GM23248 (cell line): ENCODE measurements around the gene RBM19. TPM values are rescaled to one million over a fixed set of nuclear protein-coding genes. Genes with fewer than 3 reads are reported as not detected.

Experiments
- DNase-seq: peaks from one replicate; pipeline ENCODE4 v3.0.0-alpha.2; 2015
- H2AFZ ChIP-seq: fragments of 200-600 bp; sonication (generic); 2 replicates; pipeline ENCODE4 v1.6.1; 2016; ENCODE audit warnings: antibody characterized with exemption
- H3F3A ChIP-seq: fragments of 200-600 bp; sonication (generic); 2 replicates; pipeline ENCODE4 v1.6.1; 2016; ENCODE audit warnings: mild to moderate bottlenecking, antibody characterized with exemption, mixed run types; ENCODE audit not compliant: insufficient read depth
- H3K27ac ChIP-seq: fragments of 200-600 bp; sonication (generic); 2 replicates; pipeline ENCODE4 v1.5.1; 2016; ENCODE audit warnings: mild to moderate bottlenecking
- H3K27me3 ChIP-seq: fragments of 200-600 bp; sonication (generic); replicated peaks from 2 replicates; pipeline ENCODE4 v1.6.1; 2016; ENCODE audit warnings: mild to moderate bottlenecking; ENCODE audit not compliant: insufficient read depth
- H3K36me3 ChIP-seq: fragments of 200-600 bp; sonication (generic); 2 replicates; pipeline ENCODE4 v1.6.1; 2016; ENCODE audit warnings: low read depth, mild to moderate bottlenecking
- H3K4me1 ChIP-seq: fragments of 200-600 bp; sonication (generic); 2 replicates; pipeline ENCODE4 v1.6.1; 2016; ENCODE audit warnings: mild to moderate bottlenecking; ENCODE audit not compliant: insufficient read depth
- H3K4me2 ChIP-seq: fragments of 200-600 bp; sonication (generic); one replicate; pipeline ENCODE4 v1.6.1; 2016; ENCODE audit warnings: mild to moderate bottlenecking; ENCODE audit not compliant: unreplicated experiment
- H3K4me3 ChIP-seq: fragments of 200-600 bp; sonication (generic); 2 replicates; pipeline ENCODE4 v1.5.1; 2016; ENCODE audit warnings: mild to moderate bottlenecking
- H3K79me2 ChIP-seq: fragments of 200-600 bp; sonication (generic); 2 replicates; pipeline ENCODE4 v1.6.1; 2016; ENCODE audit warnings: mild to moderate bottlenecking; ENCODE audit not compliant: insufficient read depth
- H3K9ac ChIP-seq: fragments of 200-600 bp; sonication (generic); 2 replicates; pipeline ENCODE4 v1.6.1; 2016; ENCODE audit warnings: mild to moderate bottlenecking
- H3K9me2 ChIP-seq: fragments of 200-600 bp; sonication (generic); 2 replicates; pipeline ENCODE4 v1.6.1; 2016; ENCODE audit warnings: mixed run types, mild to moderate bottlenecking, moderate library complexity; ENCODE audit not compliant: insufficient read depth
- H3K9me3 ChIP-seq: fragments of 200-600 bp; sonication (generic); one replicate; pipeline ENCODE4 v1.6.1; 2017; ENCODE audit warnings: low read depth
- H4K20me1 ChIP-seq: fragments of 200-600 bp; sonication (generic); 2 replicates; pipeline ENCODE4 v1.6.0; 2016; ENCODE audit not compliant: insufficient read depth
- EZH2 ChIP-seq: fragments of 200-600 bp; sonication (generic); IDR thresholded peaks from 2 replicates; pipeline ENCODE4 v1.6.1; 2018; ENCODE audit warnings: antibody characterized with exemption, mild to moderate bottlenecking; ENCODE audit not compliant: insufficient read depth, poor library complexity, severe bottlenecking
- EZH2phosphoT487 ChIP-seq: fragments of 200-600 bp; sonication (generic); IDR thresholded peaks from 2 replicates; pipeline ENCODE4 v1.6.1; 2018; ENCODE audit warnings: antibody characterized with exemption, moderate library complexity, mild to moderate bottlenecking, low read depth; ENCODE audit not compliant: insufficient read depth
- WGBS, 2 experiments: methylation state at CpG; one replicate each; pipeline ENCODE4 v1.1.6; 2015 to 2017; ENCODE audit warnings: low lambda C conversion rate in 2 of 2, low coverage in 1 of 2; ENCODE audit errors: missing lambda C conversion rate in 2 of 2; 5-methylcytosine and 5-hydroxymethylcytosine counted together
- in situ Hi-C: fragments of 300-500 bp; cut with MboI; formaldehyde crosslinking; loops from 2 replicates; pipeline ENCODE4 v1.15.0; 2020
- polyA plus RNA-seq: library from polyadenylated mRNA; unstranded; fragments of >200 nt; fragmentation: Nextera tagmentation; extraction: Ambion mirVana; gene quantifications from 2 replicates; pipeline ENCODE4 v1.2.1, GENCODE V29; 2016
- total RNA-seq: library from RNA; depleted of rRNA; stranded (reverse); fragments of >200 nt; shearing (Covaris generic); gene quantifications from 2 replicates; pipeline ENCODE4 v1.2.3, GENCODE V29; 2014

RBM19 gene
- total and polyA plus RNA-seq, 2 experiments from 2014 or later = 14.8 to 17.1 TPM

GRCh38 chr12:113900716-113901115, 65.4 kb downstream of the RBM19 start:
- peaks cover 10% of the 10 kb centered on the region for H3K4me1 ChIP-seq
- no peak overlapping the region for H3K4me2 ChIP-seq
- no peaks in the 10 kb centered on the region for H4K20me1 ChIP-seq
- no peak for TF ChIP-seq EZH2
- TF ChIP-seq EZH2phosphoT487 = no peak
- no peak overlapping the region for H3K9ac ChIP-seq
- peaks cover 18% of the 10 kb centered on the region; the same call in 1 of the 2 replicates for H3F3A ChIP-seq
- no peak for DNase-seq
- H3K9me2 ChIP-seq = no peaks in the 10 kb centered on the region
- H3K36me3 ChIP-seq = no peaks in the 10 kb centered on the region
- no peak overlapping the region for H3K27ac ChIP-seq
- no peaks in the 10 kb centered on the region for H3K79me2 ChIP-seq
- no peak overlapping the region for H2AFZ ChIP-seq
- no peaks in the 10 kb centered on the region for H3K9me3 ChIP-seq
- 100% methylated on average over 2 of the region's 2 CpGs for WGBS, 2 experiments
- H3K4me3 ChIP-seq = no peak overlapping the region
- in situ Hi-C loops = loop anchor here (25.0 kb wide), 1 partner anchor 438 kb away; the partner anchor contains the start of gene LHX5
- no peaks in the 10 kb centered on the region for H3K27me3 ChIP-seq

DNA sequence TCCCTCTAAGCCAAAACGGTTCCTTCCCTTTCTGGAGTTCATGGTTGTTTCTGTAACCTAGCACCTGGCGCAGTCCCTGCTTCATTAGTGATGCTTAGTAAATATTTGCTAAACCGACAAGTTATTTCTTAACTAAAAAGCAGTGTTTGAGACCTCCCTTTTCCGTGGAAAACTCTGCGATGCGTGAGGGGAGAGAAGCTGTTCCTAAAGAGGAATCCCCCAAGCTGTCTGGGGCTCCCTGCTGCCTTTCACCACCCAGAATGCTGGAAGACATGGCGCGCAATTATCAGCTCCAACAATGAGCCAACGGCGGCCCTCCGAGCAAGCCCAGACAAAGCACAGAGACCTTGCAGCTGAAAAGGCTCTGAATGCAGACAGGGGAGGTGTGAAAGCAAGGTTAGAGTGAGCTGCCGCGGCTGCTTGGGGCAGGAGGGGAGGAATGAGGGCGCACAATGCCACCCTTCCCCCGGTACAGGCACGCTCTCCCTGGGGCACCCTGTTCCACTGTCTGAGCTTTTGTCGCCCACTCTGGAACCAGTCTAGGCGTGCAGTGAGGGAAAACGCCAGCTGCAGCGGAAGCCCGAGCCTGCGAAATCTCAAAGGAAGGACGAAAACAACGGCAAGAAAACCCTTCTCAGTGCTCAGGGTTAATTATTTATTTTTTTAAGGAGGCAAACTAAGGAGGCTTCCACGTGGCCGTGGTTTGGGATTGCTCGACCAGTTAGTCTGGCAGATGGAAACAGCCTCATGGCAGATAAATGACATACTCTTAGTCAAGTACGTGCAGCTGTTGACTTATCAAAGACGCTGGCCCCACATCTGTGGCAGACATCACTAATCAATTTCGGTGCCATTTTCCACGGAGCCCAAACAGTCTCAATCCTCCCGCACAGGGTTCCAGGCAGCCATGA, 66.3 kb downstream of the RBM19 start:
- TF ChIP-seq EZH2phosphoT487 (no peak), EZH2 (no peak)
- H3K27me3 ChIP-seq = no peaks in the 10 kb centered on the region
- H3K79me2 ChIP-seq = no peaks in the 10 kb centered on the region
- 93% methylated on average over 32 of the region's 32 CpGs for WGBS, 2 experiments
- H3K9ac ChIP-seq = no peak overlapping the region
- H3K4me3 ChIP-seq = no peak overlapping the region
- H3K36me3 ChIP-seq = no peaks in the 10 kb centered on the region
- H3K27ac ChIP-seq = no peak overlapping the region
- H3F3A ChIP-seq = peaks cover 18% of the 10 kb centered on the region; the same call in 1 of the 2 replicates
- no peak for DNase-seq
- peaks cover 10% of the 10 kb centered on the region for H3K4me1 ChIP-seq
- H2AFZ ChIP-seq = no peak overlapping the region
- no peaks in the 10 kb centered on the region for H3K9me2 ChIP-seq
- no peak overlapping the region for H3K4me2 ChIP-seq
- no peaks in the 10 kb centered on the region for H4K20me1 ChIP-seq
- no peaks in the 10 kb centered on the region for H3K9me3 ChIP-seq
- in situ Hi-C loops = loop anchor here (25.0 kb wide), 1 partner anchor 438 kb away; the partner anchor contains the start of gene LHX5

- peaks cover 18% of the 10 kb centered on the region; the same call in 1 of the 2 replicates for H3F3A ChIP-seq
- no peaks in the 10 kb centered on the region for H4K20me1 ChIP-seq
- no peak overlapping the region for H3K27ac ChIP-seq
- in situ Hi-C loops = no loop called here
- H3K9ac ChIP-seq = no peak overlapping the region
- WGBS, 2 experiments = 86 to 89% methylated on average over 6 of the region's 6 CpGs
- H3K27me3 ChIP-seq = no peaks in the 10 kb centered on the region
- no peaks in the 10 kb centered on the region for H3K9me3 ChIP-seq
- H3K4me3 ChIP-seq = no peak overlapping the region
- H3K79me2 ChIP-seq = no peaks in the 10 kb centered on the region
- no peak for TF ChIP-seq EZH2phosphoT487
- TF ChIP-seq EZH2 = no peak
- no peak overlapping the region for H2AFZ ChIP-seq
- no peaks in the 10 kb centered on the region for H3K36me3 ChIP-seq
- H3K9me2 ChIP-seq = no peaks in the 10 kb centered on the region
- DNase-seq = no peak
- peaks cover 9% of the 10 kb centered on the region for H3K4me1 ChIP-seq
- no peak overlapping the region for H3K4me2 ChIP-seq
Measured at GRCh38 chr12:113899042-113899560, 67.0 kb downstream of the RBM19 start.

- no peaks in the 10 kb centered on the region for H3K9me3 ChIP-seq
- in situ Hi-C loops = no loop called here
- H3K9ac ChIP-seq = no peak overlapping the region
- peaks cover 3% of the 10 kb centered on the region; the same call in 1 of the 2 replicates for H3K4me1 ChIP-seq
- H3K27me3 ChIP-seq = no peaks in the 10 kb centered on the region
- no peaks in the 10 kb centered on the region for H3K79me2 ChIP-seq
- no peak overlapping the region for H3K4me2 ChIP-seq
- H3K27ac ChIP-seq = no peak overlapping the region
- H3K36me3 ChIP-seq = no peaks in the 10 kb centered on the region
- H4K20me1 ChIP-seq = no peaks in the 10 kb centered on the region
- no peak for DNase-seq
- no peak for TF ChIP-seq EZH2phosphoT487
- no peak for TF ChIP-seq EZH2
- peaks cover 12% of the 10 kb centered on the region; the same call in 1 of the 2 replicates for H3F3A ChIP-seq
- H3K9me2 ChIP-seq = no peaks in the 10 kb centered on the region
- no peak overlapping the region for H3K4me3 ChIP-seq
- H2AFZ ChIP-seq = no peak overlapping the region
- 85% methylated on average over 8 of the region's 8 CpGs for WGBS, 2 experiments
Measured at GRCh38 chr12:113898466-113898865, 67.7 kb downstream of the RBM19 start.
